Fibroblast of lung (primary cell): Measurements from ENCODE around the gene KMT2C.

Experiments used
- CTCF ChIP-seq, 2 donors: IDR thresholded peaks in 1 of 2; conservative IDR thresholded peaks in 1 of 2; 1 replicate in 1 of 2; 2 replicates in 1 of 2; pipeline ENCODE4 v1.5.1; 2011 to 2012; ENCODE audit warnings: low read length in 2 of 2, control low read depth in 1 of 2, inconsistent platforms in 1 of 2, low read depth in 1 of 2, mild to moderate bottlenecking in 1 of 2
- EZH2 ChIP-seq: IDR thresholded peaks from 2 replicates; pipeline ENCODE4 v1.5.1; 2012; ENCODE audit warnings: low read length, control low read depth, mild to moderate bottlenecking; ENCODE audit errors: missing control alignments

- no peak for TF ChIP-seq CTCF (conservative IDR thresholded peaks at IDR 0.05 in 1 of 2, IDR thresholded peaks at IDR 0.05 in 1 of 2; ENCODE audit: low read depth in 1 of 2, low read length in 2 of 2)
- no peak for TF ChIP-seq EZH2
These were observed 121.8 kb downstream of the KMT2C start for GRCh38 chr7:152313831-152314604.
